Measurements from ENCODE around the gene ANKRD55. TPM values are rescaled to one million over a fixed set of nuclear protein-coding genes. Genes with fewer than 3 reads are reported as not detected.

ANKRD55 gene
- not detected in 2 replicates for total RNA-seq

GRCh38 chr5:56233230-56233629, at the start of gene ANKRD55:
ANKRD55 (minus strand) TSS chr5:56233330; CDS start chr5:56232913, 417 bp downstream.

Small RNA genes within 50 kb of the gene (small RNA-seq; reads per million reads assigned to genes)
- gene RNA5SP184 (not detected), gene RNA5SP185 (1.1 reads per million, percentile 61 among the genes with 10 or more reads in this experiment), gene RNU6-299P (not detected)

Other genes starting within 250 kb of the ANKRD55 start
- gene IL6ST, start 238.4 kb downstream of the ANKRD55 start, total RNA-seq: 96.2 and 96.6 TPM in 2 replicates

Data from placental epithelial cell (primary cell).